Epidermal melanocyte (primary cell): ENCODE data around the gene PARVB.

Experiments used
- DNase-seq: peaks from one replicate; pipeline ENCODE4 v3.0.0; 2011; ENCODE audit warnings: low spot score; ENCODE audit not compliant: insufficient read length

The PARVB gene

DNA sequence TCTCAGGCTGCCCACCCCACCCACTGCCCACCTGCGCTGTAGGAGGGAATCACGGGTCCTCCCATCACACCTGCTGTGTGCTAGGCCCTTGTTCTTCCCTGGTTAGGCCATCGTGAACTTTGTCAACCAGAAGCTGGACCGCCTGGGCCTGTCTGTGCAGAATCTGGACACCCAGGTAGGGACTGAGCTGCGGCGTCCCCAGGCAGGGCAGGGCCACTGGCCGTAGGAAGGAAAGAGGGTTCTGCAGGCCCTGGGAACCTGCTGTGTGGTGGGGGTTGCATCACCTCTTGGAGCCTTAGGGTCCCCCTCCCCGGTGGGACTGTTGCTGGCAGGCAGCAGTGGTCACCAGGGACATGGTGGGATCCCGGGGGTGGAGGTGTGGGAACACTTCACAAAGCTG is 172.1 kb downstream of the PARVB start:
- DNase-seq: no peak

DNA sequence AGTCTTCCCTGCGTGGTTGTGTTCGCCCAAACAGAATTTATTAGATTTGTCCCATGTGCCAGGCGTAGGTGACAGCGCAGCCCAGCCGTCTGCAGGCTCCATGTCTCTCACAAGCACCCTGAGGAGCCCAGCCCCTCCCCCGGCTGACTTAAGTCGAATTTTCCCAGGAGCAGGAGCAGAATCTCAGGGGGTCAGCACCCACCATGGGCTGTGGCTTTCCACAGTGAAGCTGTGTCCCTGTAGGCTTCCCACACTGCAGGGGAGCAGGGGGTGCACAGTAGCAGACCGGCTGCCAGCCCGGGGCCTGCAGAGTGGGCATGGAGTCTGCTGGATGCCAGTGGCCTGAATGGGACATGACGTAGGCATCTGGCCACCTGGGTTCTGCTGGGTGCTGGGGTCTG is 172.6 kb downstream of the PARVB start:
- no peak for DNase-seq

DNA sequence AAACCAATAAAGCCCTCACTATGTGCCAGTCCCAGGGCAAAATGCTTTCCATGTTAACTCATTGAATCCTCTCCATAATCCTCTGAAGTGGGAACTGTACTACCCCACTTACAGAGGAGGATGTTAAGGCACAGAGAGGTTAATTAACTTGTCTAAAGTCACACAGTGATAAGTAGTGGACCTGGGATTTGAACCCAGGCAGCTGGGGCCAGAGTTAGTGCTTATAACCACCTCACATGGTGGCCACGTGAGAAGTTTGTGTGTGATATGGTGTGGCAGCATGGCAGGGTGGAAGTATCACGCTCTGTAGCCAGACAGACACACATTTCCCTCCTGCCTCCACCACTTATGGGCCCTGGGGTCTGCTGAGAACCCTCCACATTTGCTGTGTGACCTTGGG is 173.2 kb downstream of the PARVB start:
- no peak for DNase-seq

DNA sequence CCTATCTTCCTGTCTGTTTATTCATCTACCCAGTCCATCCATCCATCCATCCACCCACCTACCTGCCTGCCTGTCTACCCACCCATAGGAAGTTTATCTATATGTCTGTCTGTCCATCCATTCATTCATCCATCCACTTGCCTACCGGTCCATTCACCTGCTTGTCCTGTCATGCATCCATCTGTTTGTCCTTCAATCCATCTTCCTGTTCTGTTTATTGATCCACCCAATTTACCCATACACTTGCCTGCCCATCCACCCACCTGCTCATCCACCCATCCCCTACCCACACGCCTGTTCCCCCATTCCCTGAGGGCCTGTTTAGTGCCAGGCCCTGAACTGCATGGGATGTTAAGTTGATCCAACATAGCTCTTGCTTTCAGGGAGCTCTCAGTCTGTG is 175.1 kb downstream of the PARVB start:
- no peak for DNase-seq

DNA sequence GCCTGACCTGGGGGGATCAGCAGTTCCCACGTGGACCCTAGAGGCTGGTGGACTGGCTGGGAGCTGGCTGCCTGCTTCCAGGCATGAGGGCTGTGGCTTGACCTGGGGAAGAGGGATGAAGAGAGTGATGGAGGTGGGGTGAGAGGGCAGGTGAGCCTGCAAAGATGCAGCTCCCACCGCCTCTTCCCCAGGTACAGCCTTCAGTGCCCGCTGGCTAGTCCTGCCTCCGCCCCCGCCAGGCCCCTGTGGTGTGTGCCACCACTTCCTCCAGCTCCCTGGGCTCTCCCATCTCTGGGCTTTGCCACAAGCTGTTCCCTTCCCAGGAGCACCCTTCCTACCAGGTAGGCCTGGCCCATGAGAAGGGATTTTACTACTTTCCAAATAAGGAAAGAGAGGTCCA is 175.8 kb downstream of the PARVB start:
- no peak for DNase-seq

DNA sequence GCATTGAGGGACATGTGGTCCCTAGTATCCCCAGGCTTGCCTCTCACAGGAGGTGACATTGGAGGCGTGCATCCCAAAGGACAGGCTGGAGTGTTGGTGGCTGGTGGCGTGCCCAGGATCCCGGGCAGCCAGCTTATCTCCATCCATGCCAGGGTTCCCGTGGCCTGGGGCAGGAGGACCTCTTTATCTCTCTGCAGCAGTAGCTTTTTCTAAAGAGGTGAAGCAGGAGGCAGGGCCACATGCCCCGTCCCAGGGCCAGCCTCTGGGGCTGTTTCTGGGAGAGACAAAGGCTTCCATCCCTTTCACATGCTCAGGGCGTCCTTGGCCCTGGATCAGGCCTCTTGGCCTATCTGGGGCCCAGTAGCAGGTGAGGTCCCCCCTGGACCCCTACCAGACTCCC is 176.3 kb downstream of the PARVB start:
- no peak for DNase-seq

DNA sequence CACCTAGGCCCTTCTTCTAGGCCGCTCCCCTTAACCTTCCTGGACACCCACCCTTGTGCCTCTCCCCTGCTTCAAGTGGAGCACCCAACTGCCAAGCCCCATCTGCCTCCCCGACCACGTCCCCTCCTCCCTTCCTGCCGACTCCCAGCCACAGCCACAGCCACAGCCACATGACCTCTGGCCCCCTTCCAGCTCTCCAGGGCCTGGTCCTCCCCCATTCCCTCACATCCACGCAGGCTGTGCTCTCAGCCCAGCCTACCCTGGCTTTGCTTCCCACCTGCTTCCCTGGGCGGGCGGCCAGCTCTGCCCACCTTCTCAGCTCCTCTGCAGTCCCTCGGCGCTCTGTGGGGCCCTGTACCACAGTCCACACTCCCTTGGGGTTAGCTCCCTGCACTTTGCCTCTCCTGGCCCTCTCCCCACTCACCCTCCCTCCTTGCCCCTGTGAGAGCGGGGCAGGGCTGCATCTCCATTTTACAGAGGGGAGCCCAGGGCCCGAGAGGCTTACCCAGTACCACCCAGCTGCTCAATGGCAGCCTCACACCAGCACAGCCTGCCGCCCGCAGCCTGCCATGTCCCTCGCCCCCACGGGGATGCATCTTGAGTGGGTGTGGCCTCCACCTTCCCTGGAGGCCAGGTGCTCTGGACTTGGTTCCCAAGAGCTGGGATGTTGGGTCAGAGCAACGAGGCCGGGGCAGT is 176.9 kb downstream of the PARVB start:
- DNase-seq: no peak

DNA sequence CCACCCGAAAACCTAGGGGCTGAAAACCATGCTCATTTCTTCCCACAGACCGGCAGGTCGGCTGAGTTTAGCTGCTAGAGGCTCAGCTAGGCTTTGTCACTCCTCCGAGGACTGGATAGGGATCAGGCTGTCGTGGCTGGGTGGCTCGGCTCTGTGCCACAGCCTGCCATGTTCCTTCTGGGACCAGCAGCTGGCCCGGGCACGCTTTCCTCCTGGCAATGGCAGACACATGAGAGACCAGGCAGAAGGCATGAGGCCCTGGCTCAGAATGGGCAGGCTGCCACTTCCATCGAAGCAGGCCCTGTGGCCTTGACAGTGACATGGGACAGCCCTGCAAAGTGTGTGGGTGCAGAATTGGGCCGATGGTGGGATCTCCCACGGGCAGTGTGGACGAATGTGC is 177.6 kb downstream of the PARVB start:
- no peak for DNase-seq

DNA sequence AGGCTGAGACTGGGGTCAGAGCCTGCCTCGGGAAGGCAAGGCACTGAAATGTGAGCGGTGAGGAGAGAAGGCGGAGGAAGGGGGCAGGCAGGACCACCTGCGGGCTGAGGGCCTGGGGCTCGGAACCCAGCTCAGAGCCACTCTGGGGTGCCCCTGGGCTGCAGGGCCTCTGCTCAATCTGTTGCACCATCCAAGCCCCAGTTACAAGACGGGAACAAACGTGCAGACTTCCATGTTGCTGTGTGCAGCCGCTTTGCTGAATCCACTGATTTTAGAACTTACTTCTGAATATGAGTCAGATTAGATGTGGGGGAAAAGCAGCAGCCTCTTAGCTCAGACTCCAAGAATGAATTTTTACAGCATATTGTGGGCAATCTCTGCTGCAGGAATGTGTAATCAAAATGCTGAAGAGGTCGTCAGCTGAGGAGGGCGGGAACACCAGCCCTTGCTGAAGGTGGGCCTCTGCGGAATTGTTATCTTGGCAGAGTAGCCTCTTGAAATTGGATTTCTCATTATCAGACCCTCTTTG is 178.2 kb downstream of the PARVB start:
- DNase-seq: no peak

DNA sequence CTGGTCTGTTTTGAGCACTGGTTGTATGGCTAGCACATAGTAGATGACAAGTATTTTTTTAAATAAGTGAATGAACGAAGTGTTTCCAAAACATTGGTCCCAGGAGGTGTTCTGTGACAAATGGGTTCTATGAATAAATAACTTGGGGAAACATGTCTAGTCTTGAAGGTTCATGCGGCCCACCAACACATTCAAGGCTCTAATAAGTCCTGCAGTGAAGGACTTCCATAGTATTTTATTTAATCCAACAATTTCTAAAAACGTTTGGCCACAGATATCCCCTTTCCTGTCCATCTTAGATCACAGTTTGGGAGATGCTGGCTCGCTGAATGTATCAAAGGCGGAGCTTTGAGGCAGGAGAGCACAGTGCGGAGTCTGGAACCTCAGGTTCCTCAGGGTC is 179.1 kb downstream of the PARVB start:
- no peak for DNase-seq

DNA sequence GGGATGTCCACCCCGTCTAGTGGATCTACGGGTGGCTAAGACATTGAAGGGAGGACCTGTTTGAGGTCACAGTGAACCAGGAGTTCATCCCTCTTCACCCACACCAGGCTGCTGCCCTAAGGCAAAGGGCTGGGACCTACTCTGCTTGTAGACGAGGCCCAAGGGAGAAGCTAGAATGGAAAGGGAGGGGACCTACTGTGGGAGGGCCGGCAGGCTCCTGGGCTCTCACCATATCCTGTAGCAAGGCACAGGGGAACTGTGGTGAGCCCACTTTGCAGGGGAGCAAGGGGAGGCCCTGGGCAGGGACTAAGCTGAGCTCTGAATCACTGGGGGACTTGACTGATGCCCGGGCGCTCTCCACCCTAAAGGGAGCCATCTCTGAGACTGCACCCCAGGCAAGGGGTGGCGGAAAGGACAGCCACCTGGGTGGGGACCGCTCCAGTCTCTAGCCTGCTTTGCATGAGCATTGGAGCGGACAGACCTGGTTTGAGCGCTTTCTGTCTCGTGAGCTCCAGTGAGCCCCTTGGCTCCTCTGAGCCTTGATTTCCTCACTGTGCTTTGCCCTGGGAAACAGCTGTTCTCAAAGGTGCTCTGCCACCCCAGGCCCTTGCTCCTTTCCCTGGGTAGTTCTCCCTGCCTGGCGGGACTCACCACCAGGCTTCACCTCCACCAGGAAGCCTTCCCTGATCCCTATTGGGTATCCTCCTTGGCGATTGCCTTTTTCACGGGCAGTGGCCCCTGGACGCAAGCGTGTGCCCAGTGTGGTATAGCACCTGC is 180.8 kb downstream of the PARVB start:
- no peak for DNase-seq

DNA sequence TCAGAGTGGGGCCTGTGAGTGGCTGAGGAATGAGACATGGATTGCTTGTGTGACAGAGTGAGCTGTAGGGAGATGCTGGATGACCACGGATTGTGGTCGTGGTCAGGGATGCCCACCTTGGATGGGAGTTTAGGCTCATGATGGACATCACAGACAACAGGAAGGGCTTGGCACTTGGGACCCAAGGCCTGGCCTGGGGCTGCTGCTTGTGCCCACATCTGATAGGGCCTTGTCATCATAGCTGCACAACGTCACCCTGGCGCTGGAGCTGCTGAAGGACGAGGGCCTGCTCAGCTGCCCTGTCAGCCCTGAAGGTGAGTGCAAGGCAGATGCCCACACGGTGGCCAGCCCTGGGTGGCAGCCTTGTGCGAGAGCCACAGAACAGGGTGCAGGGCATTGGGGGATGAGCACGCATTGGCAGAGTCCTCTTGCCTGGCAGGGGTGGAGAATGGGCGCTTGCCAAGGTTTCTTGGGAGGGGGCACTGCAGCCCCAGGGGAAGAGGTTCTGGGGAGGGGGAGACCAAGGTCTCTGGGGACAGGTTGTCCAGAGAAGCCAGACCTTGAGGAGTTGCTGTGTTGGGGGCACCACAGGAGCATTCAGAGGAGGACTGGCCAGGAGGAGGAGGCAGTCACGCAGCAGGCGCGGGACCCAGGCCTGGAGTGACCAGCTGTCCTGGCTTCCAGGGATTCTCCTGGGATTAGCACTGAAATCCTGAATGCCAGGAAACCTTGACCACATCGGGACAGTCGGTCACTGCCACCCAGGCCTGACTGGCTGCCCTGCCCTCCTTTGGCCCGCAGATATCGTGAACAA is 181.6 kb downstream of the PARVB start:
- DNase-seq: no peak

DNA sequence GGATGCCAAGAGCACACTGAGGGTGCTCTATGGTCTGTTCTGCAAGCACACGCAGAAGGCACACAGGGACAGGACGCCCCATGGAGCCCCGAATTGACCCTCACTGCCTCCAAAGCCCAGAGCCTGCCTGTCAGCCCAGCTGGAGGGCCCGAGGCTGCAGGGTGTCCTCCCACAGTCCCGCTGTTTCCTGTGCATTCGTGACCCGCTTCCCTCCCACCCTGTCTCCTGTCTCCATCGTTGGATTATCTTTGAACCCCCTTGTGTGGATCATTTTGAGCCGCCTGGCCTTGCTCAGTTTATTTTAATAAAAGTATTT is 182.2 kb downstream of the PARVB start:
- DNase-seq: no peak

DNA sequence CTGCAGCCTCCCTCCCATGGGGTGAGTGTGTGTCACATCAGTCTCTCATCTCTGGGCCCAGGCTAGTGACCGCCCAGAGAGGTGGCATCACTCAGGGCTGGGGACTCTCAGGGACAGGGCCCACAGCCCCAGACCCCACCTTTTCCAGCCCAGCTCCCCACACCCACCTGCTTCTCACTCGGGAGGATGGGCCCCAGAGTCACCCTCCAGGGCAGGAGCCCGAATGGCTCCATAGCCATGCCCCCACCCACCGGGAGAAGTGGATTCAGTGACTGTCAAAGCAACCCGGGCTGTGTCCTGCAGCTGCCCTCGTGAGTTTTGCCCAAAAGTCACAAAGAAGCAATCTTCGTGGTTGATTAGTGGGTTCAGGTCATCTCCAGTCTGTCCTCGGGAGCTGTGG is 182.6 kb downstream of the PARVB start:
- DNase-seq: no peak

DNA sequence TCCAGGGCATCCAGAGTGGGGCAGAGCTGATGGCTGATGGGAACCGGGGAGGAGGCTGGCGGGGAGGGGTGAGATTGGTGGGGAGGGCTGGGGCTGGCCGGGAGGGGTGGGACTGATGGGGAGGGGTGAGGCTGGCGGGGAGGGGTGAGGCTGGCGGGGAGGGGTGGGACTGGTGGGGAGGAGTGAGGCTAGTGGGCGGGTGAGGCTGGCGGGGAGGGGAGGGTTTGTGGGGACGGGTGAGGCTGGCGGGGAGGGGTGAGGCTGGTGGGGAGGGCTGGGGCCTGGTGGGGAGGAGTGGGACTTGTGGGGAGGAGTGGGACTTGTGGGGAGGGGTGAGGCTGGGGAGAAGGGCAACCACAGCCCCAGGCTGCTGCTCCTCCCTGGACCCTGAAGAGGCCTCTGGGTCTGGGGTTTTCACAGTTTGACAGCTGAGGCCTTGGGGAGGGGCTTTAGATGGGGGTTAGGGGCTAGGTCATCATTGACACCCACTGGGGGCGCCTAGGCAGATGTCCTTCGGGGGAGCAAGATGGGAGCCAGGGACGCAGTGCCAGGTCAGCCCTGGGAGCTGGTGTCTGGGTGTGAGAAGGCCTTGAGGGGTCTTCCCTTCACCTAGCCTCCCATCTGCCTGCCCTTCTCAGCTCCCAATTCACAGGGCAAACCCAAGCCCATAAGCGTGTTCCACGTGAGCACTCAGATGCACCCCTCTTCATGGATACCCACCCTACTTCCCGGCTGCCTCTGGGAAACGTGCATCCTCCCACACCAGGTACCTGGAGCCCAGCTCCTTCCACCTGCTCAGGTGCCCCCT is 183.3 kb downstream of the PARVB start:
- DNase-seq: no peak

DNA sequence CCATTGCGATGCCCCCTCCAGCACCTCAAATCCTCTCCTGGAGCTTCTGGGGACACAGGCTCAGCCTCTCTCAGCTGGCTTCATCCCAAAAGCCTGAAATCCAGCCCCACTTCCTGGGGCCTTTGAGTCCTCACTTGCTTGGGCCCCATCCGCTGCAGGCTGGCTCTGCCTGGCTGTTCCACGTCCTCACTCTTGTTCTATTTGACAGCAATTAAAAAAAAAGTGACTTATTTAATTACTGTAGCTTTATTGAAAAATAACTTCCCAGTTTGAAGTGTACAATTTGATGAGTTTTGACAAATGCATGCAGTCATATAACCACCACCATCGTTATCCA is 183.8 kb downstream of the PARVB start:
- no peak for DNase-seq

DNA sequence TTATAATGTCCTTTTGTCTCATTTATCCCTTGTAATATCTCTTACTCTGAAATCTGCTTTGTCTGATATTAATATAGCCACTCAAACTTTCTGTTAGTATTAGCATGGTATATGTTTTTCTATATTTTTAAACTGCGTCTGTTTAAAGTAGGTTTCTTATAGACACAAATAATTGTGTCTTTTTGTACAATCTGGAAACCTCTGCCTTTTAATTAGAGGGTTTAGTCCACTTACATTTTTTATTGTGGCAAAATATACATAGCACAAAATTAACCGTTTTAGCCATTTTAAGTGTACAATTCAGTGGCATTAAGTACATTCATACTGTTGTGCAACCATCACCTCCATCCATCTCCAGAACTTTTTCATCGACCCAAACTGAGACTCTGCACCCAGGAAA is 185.2 kb downstream of the PARVB start:
- DNase-seq: no peak

DNA sequence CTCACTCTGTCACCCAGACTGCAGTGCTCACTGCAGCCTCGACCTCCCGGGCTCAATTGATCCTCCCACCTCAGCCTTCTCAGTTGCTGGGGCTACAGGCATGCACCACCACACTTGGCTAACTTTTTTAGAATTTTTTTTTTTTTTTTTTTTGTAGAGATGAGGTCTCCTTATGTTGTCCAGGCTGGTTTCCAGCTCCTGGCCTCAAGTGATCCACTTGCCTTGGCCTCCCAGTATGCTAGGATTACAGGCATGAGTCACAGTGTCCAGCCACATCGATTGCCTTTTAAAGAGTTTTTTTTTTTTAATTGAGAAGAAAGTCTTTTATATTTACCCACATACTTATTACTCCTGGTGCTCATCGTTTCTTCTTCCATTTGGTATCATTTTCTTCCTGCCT is 186.6 kb downstream of the PARVB start:
- no peak for DNase-seq

DNA sequence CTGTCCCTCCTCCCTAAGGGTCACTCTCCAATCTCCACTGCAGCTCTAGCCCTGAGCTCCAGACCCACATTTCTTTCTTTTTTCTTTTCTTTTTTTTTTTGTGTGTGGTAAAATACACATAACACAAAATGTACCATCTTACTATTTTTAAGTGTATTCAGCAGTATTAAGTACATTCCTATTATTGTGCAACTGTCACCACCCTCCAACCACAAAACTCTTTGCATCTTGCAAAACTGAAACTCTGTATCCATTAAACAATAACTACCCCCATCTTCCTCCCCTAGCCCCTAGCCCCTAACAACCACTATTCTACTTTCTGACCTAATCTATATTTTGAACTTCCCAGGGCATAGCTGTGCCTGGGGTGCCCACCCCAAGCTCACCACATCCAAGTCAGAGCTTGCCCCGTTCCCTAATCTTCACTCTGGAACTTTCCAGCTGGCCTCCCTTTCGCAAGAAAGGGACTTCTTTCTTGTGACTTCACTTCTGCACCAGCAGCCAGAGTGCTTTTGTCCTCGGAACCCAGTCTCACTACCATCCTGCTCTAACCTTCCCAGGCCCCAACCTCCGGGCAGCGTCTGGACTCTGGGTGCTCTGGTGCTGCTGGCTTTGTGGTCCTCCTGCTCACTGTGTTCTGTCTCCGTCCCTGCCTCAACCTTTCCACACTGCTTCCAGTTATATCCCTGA is 187.3 kb downstream of the PARVB start:
- no peak for DNase-seq

DNA sequence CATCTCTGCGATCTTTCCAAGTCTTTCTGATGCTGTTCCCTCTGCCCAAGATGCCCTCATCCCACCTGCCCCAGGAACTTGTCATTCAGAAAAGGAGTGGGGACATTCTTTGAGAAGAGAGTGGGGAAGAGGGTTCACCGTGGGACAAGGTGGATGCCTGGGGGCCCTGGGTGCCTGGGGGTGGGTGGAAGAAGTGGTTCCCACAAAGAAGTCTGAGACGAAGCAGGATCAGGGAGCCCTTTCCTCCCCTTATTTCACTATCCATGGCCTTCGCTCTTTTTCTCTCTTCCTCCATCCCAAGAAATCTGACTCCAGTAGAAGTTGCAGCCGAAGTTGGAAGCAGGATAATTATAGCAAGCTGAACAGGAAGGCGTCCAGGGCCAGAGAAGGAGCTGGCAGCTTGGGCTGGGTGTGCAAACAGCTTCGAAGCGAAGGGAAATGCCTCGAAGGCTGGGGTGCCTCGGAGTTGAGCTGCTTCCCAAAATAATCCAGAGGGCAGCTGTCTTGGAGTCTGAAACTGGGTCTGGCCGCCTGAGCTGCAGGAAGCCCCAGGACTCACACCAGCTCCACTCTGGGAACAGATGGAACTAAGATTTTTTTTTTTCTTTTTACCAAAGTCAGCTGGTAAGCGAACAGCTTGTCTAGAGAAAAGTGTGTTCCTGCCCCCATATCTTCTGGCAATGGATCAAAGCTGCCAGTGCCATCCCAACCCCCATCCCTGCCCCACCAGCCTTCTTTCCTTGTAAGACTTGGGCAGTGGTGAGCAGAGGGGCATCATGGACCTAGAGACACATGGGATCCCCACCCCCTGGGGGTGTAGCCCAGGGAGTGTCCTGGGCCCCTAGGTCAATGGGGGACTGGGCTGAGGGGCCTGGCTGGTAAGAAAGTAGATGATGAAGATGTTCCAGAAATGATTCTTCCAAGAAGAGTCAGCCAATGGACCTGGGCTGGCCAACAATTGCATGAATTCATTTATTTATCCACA is 188.1 kb downstream of the PARVB start:
- no peak for DNase-seq
